ENCODE data around the gene HPCAL1.

GRCh38 chr2:10441948-10442347 is 139.2 kb downstream of the HPCAL1 start:
- TF ChIP-seq POLR2A (IDR thresholded peaks at IDR 0.05): no peak
- TF ChIP-seq, protein P1, sequence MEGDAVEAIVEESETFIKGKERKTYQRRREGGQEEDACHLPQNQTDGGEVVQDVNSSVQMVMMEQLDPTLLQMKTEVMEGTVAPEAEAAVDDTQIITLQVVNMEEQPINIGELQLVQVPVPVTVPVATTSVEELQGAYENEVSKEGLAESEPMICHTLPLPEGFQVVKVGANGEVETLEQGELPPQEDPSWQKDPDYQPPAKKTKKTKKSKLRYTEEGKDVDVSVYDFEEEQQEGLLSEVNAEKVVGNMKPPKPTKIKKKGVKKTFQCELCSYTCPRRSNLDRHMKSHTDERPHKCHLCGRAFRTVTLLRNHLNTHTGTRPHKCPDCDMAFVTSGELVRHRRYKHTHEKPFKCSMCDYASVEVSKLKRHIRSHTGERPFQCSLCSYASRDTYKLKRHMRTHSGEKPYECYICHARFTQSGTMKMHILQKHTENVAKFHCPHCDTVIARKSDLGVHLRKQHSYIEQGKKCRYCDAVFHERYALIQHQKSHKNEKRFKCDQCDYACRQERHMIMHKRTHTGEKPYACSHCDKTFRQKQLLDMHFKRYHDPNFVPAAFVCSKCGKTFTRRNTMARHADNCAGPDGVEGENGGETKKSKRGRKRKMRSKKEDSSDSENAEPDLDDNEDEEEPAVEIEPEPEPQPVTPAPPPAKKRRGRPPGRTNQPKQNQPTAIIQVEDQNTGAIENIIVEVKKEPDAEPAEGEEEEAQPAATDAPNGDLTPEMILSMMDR (IDR thresholded peaks at IDR 0.05): no peak

All from prostate gland (tissue), 2 donors.